AG04450 (cell line): Measurements from ENCODE around the gene CDH19. TPM values are rescaled to one million over a fixed set of nuclear protein-coding genes. Genes with fewer than 3 reads are reported as not detected.

ENCODE experiments used
- CTCF ChIA-PET: fragments of 300-600, 350-600 bp; formaldehyde crosslinking; extraction: SDS; loops from one replicate; lab custom pipeline; 2022; ENCODE audit warnings: antibody characterized with exemption, inconsistent platforms; lab: Charles Lee
- POLR2A ChIA-PET: fragments of 350-600 bp; formaldehyde crosslinking; extraction: SDS; loops from one replicate; lab custom pipeline; 2021; ENCODE audit warnings: antibody characterized with exemption, inconsistent platforms; lab: Yijun Ruan, JAX
- DNase-seq: peaks from one replicate; pipeline ENCODE4 v3.0.0-alpha.2; 2011; ENCODE audit warnings: low read depth, low spot score
- H3K27ac ChIP-seq: one replicate; pipeline ENCODE4 v1.5.1; 2012; ENCODE audit warnings: low read depth, low read length, control low read depth
- H3K27me3 ChIP-seq: one replicate; pipeline ENCODE4 v1.6.0; 2012; ENCODE audit warnings: low read length; ENCODE audit not compliant: control insufficient read depth, insufficient read depth
- H3K4me3 ChIP-seq: 2 replicates; pipeline ENCODE4 v1.5.1; 2011; ENCODE audit warnings: mild to moderate bottlenecking, low read depth, low read length, control low read depth
- H3K9me3 ChIP-seq: 2 replicates; pipeline ENCODE4 v1.5.1; 2012; ENCODE audit warnings: low read length; ENCODE audit not compliant: control insufficient read depth, insufficient read depth
- CTCF ChIP-seq: IDR thresholded peaks from 2 replicates; pipeline ENCODE4 v1.5.1; 2011; ENCODE audit warnings: low read depth, low read length, control low read depth, inconsistent platforms
- polyA minus RNA-seq: library from RNA; depleted of rRNA, polyadenylated mRNA; stranded (reverse); fragments of >200 nt; gene quantifications from 2 replicates; pipeline ENCODE4 v1.2.3, GENCODE V29; 2011; rRNA and poly(A)+ RNA removed
- polyA plus RNA-seq: library from polyadenylated mRNA; depleted of rRNA; stranded (reverse); fragments of >200 nt; gene quantifications from 2 replicates; pipeline ENCODE4 v1.2.3, GENCODE V29; 2011; rRNA removed

Gene CDH19
- not detected in 2 replicates for polyA plus RNA-seq
- polyA minus RNA-seq = not detected in 2 replicates

GRCh38 chr18:66603941-66604627 lies at the start of gene CDH19:
Gene CDH19, minus strand, starts transcription at chr18:66604090. Its CDS starts 31,886 bp downstream, at chr18:66572204.
- no peak for TF ChIP-seq CTCF
- no peaks in the 10 kb centered on the region for H3K27me3 ChIP-seq
- POLR2A ChIA-PET = no interaction called here
- H3K9me3 ChIP-seq = peaks cover 2% of the 10 kb centered on the region; the same call in 1 of the 2 replicates
- H3K27ac ChIP-seq = no peak within 1 kb of the TSS
- H3K4me3 ChIP-seq = no peak within 1 kb of the TSS
- DNase-seq = no peak
- CTCF ChIA-PET = no interaction called here

- no peak overlapping the region for H3K27ac ChIP-seq
- no peaks in the 10 kb centered on the region for H3K27me3 ChIP-seq
- no peak overlapping the region for H3K4me3 ChIP-seq
- peaks cover 4% of the 10 kb centered on the region for H3K9me3 ChIP-seq
- CTCF ChIA-PET = no interaction called here
- no peak for DNase-seq
- TF ChIP-seq CTCF = no peak
- POLR2A ChIA-PET = no interaction called here
Measured at GRCh38 chr18:66647671-66648070, 43.8 kb upstream of the CDH19 start.

GRCh38 chr18:66646609-66647008 lies 42.7 kb upstream of the CDH19 start:
- TF ChIP-seq CTCF = no peak
- Histone ChIP-seq H3K27ac (no peak overlapping the region), H3K4me3 (no peak overlapping the region), H3K9me3 (peaks cover 4% of the 10 kb centered on the region), H3K27me3 (no peaks in the 10 kb centered on the region)
- POLR2A ChIA-PET = no interaction called here
- CTCF ChIA-PET = interaction anchor here (0.6 kb wide), 1 partner anchor 243 kb away, joined by 8 read pairs; no protein-coding TSS in a partner anchor
- no peak for DNase-seq

- no peak for TF ChIP-seq CTCF
- CTCF ChIA-PET = interaction anchor here (0.6 kb wide), 1 partner anchor 243 kb away, joined by 8 read pairs; no protein-coding TSS in a partner anchor
- DNase-seq = no peak
Measured at GRCh38 chr18:66645983-66646382, 42.1 kb upstream of the CDH19 start.

GRCh38 chr18:66641056-66641455 lies 37.2 kb upstream of the CDH19 start:
- Histone ChIP-seq H3K9me3 (peaks cover 4% of the 10 kb centered on the region), H3K27me3 (no peaks in the 10 kb centered on the region), H3K27ac (no peak overlapping the region), H3K4me3 (no peak overlapping the region)
- ChIA-PET CTCF (no interaction called here), POLR2A (no interaction called here)
- no peak for DNase-seq
- TF ChIP-seq CTCF = no peak

More at GRCh38 chr18:66645983-66646382, 42.1 kb upstream of the CDH19 start:
- no peak overlapping the region for H3K4me3 ChIP-seq
- peaks cover 7% of the 10 kb centered on the region for H3K9me3 ChIP-seq
- no peaks in the 10 kb centered on the region for H3K27me3 ChIP-seq
- no peak overlapping the region for H3K27ac ChIP-seq
- POLR2A ChIA-PET = no interaction called here
